ENCODE results near the gene FGFR2.

DNA sequence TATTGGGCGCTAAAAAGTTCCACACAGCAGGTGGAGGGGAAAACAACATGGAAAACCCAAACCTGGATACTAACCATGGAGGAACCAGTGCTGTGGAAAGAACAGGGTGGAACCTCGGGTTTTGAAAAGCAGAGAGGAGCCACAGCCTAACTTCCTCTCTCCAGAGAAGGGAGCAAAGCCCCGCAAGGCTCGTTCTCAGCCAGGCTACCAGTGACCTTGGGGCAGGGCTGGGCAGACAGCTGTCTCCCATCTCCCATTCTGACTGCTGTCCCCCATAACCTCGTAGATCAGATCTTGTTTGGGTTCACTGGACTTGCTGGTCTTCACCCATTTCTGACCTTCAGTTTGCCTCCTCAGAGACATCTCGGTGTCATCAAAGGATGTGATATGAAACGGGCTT is 47.5 kb upstream of the FGFR2 start:
- TF ChIP-seq, protein P1, sequence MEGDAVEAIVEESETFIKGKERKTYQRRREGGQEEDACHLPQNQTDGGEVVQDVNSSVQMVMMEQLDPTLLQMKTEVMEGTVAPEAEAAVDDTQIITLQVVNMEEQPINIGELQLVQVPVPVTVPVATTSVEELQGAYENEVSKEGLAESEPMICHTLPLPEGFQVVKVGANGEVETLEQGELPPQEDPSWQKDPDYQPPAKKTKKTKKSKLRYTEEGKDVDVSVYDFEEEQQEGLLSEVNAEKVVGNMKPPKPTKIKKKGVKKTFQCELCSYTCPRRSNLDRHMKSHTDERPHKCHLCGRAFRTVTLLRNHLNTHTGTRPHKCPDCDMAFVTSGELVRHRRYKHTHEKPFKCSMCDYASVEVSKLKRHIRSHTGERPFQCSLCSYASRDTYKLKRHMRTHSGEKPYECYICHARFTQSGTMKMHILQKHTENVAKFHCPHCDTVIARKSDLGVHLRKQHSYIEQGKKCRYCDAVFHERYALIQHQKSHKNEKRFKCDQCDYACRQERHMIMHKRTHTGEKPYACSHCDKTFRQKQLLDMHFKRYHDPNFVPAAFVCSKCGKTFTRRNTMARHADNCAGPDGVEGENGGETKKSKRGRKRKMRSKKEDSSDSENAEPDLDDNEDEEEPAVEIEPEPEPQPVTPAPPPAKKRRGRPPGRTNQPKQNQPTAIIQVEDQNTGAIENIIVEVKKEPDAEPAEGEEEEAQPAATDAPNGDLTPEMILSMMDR (IDR thresholded peaks at IDR 0.05), result no peak
- no peak for TF ChIP-seq POLR2AphosphoS5 (IDR thresholded peaks at IDR 0.05)

Data from breast epithelium (tissue), 3 donors.